Pons (tissue), 1 donor: ENCODE data around the gene DGCR2.
A peak's percentile ranks its signal among the peaks of the same experiment; 100 is the strongest.
"Not testable (repeated sequence)": the region's sequence is repeated elsewhere in the genome, so short reads cannot be mapped to it uniquely, and the experiment has no call there.

Experiments used
- DNase-seq: peaks from one replicate; pipeline ENCODE4 v3.0.0-alpha.2; 2016; ENCODE audit warnings: low spot score

Gene DGCR2

GRCh38 chr22:19122143-19122751, at the start of gene DGCR2:
TSS of gene DGCR2 (minus strand) at chr22:19122412. CDS start at chr22:19122206, 206 bp downstream.
- DNase-seq = peak; percentile 98

GRCh38 chr22:19169947-19170318, 47.7 kb upstream of the DGCR2 start:
- no peak for DNase-seq

- DNase-seq = no peak
These were observed 47.1 kb upstream of the DGCR2 start for GRCh38 chr22:19169002-19169946.

- DNase-seq = no peak
These were observed 46.1 kb upstream of the DGCR2 start for GRCh38 chr22:19168088-19168890.

GRCh38 chr22:19167106-19167869, 45.1 kb upstream of the DGCR2 start:
- no peak for DNase-seq

- DNase-seq = no peak
These were observed 44.2 kb upstream of the DGCR2 start for GRCh38 chr22:19166421-19166820.

GRCh38 chr22:19164425-19164824, 42.2 kb upstream of the DGCR2 start:
- DNase-seq = no peak

GRCh38 chr22:19158649-19159048, 36.4 kb upstream of the DGCR2 start:
- not testable (repeated sequence) for DNase-seq

- not testable (repeated sequence) for DNase-seq
These were observed 33.9 kb upstream of the DGCR2 start for GRCh38 chr22:19156109-19156508.

- no peak for DNase-seq
These were observed 31.0 kb upstream of the DGCR2 start for GRCh38 chr22:19152942-19153883.

- DNase-seq = no peak
These were observed 29.3 kb upstream of the DGCR2 start for GRCh38 chr22:19151329-19152191.

GRCh38 chr22:19150482-19151328, 28.5 kb upstream of the DGCR2 start:
- no peak for DNase-seq

- no peak for DNase-seq
These were observed 27.8 kb upstream of the DGCR2 start, which contains the start of gene GSC2 for GRCh38 chr22:19149991-19150390. TSS of gene GSC2 (minus strand) at chr22:19150292. CDS start at chr22:19150283, 9 bp downstream.

- no peak for DNase-seq
These were observed 27.1 kb upstream of the DGCR2 start for GRCh38 chr22:19149047-19149883.

GRCh38 chr22:19148417-19149046, 26.3 kb upstream of the DGCR2 start:
- no peak for DNase-seq

GRCh38 chr22:19147195-19147780, 25.1 kb upstream of the DGCR2 start:
- no peak for DNase-seq
